GM12878 (cell line): Measurements from ENCODE around the gene ATG9A. TPM values are rescaled to one million over a fixed set of nuclear protein-coding genes. Genes with fewer than 3 reads are reported as not detected.

Experiments used
- BACH1 ChIP-seq: fragments of 450-650 bp; IDR thresholded peaks from 2 replicates; pipeline ENCODE4 v1.6.1; 2017; ENCODE audit warnings: mild to moderate bottlenecking, borderline replicate concordance
- BCL11A ChIP-seq: IDR thresholded peaks from 2 replicates; pipeline ENCODE4 v1.6.1; 2011; ENCODE audit warnings: low read depth, low read length
- BMI1 ChIP-seq: fragments of 450-650 bp; IDR thresholded peaks from 2 replicates; pipeline ENCODE4 v1.6.1; 2016; ENCODE audit warnings: mild to moderate bottlenecking, moderate library complexity, borderline replicate concordance
- BRCA1 ChIP-seq: IDR thresholded peaks from 2 replicates; pipeline ENCODE4 v1.6.1; 2011; ENCODE audit warnings: low read depth, low read length, improper control_type of control experiment
- CBX3 ChIP-seq: fragments of 200-600 bp; sonication (generic); IDR thresholded peaks from 2 replicates; pipeline ENCODE4 v1.6.1; 2016; ENCODE audit warnings: low read depth, borderline replicate concordance
- CTCF ChIP-seq, 3 experiments: IDR thresholded peaks in 2 of 3; conservative IDR thresholded peaks in 1 of 3; 2 replicates each; pipeline ENCODE4 v1.5.1; 2011; ENCODE audit warnings: low read depth in 3 of 3, low read length in 3 of 3, mild to moderate bottlenecking in 3 of 3, control low read depth in 2 of 3, moderate library complexity in 2 of 3, inconsistent platforms in 1 of 3, mixed read lengths in 1 of 3; ENCODE audit not compliant: control insufficient read depth in 2 of 3, insufficient read depth in 1 of 3; ENCODE audit errors: extremely low read depth in 1 of 3
- E2F8 ChIP-seq: fragments of 450-650 bp; IDR thresholded peaks from 2 replicates; pipeline ENCODE4 v1.6.1; 2018; ENCODE audit warnings: mild to moderate bottlenecking, low read depth, moderate library complexity; ENCODE audit not compliant: partially characterized antibody
- FOS ChIP-seq: IDR thresholded peaks from 3 replicates; pipeline ENCODE4 v1.6.1; 2011; ENCODE audit warnings: borderline replicate concordance; ENCODE audit not compliant: insufficient read length; ENCODE audit errors: extremely low read depth
- HDGF ChIP-seq: fragments of 450-650 bp; IDR thresholded peaks from 2 replicates; pipeline ENCODE4 v1.6.1; 2016; ENCODE audit warnings: antibody characterized with exemption
- MEF2A ChIP-seq: IDR thresholded peaks from 2 replicates; pipeline ENCODE4 v1.6.1; 2011; ENCODE audit warnings: low read depth, mild to moderate bottlenecking, low read length, moderate library complexity; ENCODE audit not compliant: insufficient read depth
- MYC ChIP-seq: IDR thresholded peaks from 2 replicates; pipeline ENCODE4 v1.6.1; 2011; ENCODE audit warnings: mild to moderate bottlenecking, low read length, moderate library complexity, inconsistent platforms; ENCODE audit not compliant: insufficient read depth, insufficient replicate concordance, insufficient read length, severe bottlenecking
- NFYB ChIP-seq: IDR thresholded peaks from 2 replicates; pipeline ENCODE4 v1.6.1; 2011; ENCODE audit warnings: low read depth, mild to moderate bottlenecking, low read length, improper control_type of control experiment, moderate library complexity; ENCODE audit not compliant: insufficient read depth
- NRF1 ChIP-seq: conservative IDR thresholded peaks from 2 replicates; pipeline ENCODE4 v1.6.1; 2011; ENCODE audit warnings: mild to moderate bottlenecking, low read depth, low read length, improper control_type of control experiment
- RCOR1 ChIP-seq: conservative IDR thresholded peaks from 2 replicates; pipeline ENCODE4 v1.6.1; 2012; ENCODE audit warnings: low read depth, low read length, improper control_type of control experiment
- SMC3 ChIP-seq: IDR thresholded peaks from 2 replicates; pipeline ENCODE4 v1.6.1; 2011; ENCODE audit warnings: low read length, improper control_type of control experiment, borderline replicate concordance
- SREBF1 ChIP-seq: IDR thresholded peaks from 2 replicates; pipeline ENCODE4 v1.6.1; 2012; ENCODE audit warnings: mild to moderate bottlenecking, low read length
- TARDBP ChIP-seq: IDR thresholded peaks from 2 replicates; pipeline ENCODE4 v1.6.1; 2016; ENCODE audit warnings: borderline replicate concordance
- ZNF274 ChIP-seq: IDR thresholded peaks from one replicate; pipeline ENCODE4 v1.8.0; 2011; ENCODE audit not compliant: insufficient read length, insufficient read depth
- polyA plus RNA-seq, 11 experiments: library from polyadenylated mRNA; depleted of rRNA in 4 of 11; unstranded in 6 of 11; stranded (reverse) in 5 of 11; fragments of >200 nt; fragmentation: Nextera tagmentation in 4 of 11; fragmentation: Illumina TruSeq in 1 of 11; extraction: Ambion mirVana in 4 of 11; extraction: Trizol in 1 of 11; gene quantifications; 1 replicate in 1 of 11; 2 replicates in 10 of 11; pipeline versions ENCODE4 v1.2.1 to v1.2.3, GENCODE V29; 2011 to 2016; ENCODE audit warnings: inconsistent platforms in 2 of 11, missing spikeins in 2 of 11, low read depth in 1 of 11
- total RNA-seq, 4 experiments: library from RNA; depleted of rRNA in 3 of 4; stranded (reverse); fragments of >200 nt in 3 of 4; fragmentation: Illumina TruSeq in 1 of 4; extraction: Trizol in 1 of 4; gene quantifications; 2 replicates each; pipeline versions ENCODE4 v1.2.1 to v1.2.3, GENCODE V29; 2013 to 2021
- TF ChIP-seq, protein P1 (sequence below): fragments of 450-650 bp; IDR thresholded peaks from 2 replicates; pipeline ENCODE4 v1.6.1; 2017; ENCODE audit warnings: mild to moderate bottlenecking, moderate library complexity
- TF ChIP-seq, protein P2 (sequence below): IDR thresholded peaks from 2 replicates; pipeline ENCODE4 v1.6.1; 2011; ENCODE audit warnings: borderline replicate concordance, low read depth, mild to moderate bottlenecking, moderate library complexity, mixed read lengths, low read length; ENCODE audit not compliant: insufficient read depth; ENCODE audit errors: extremely low read length

ATG9A gene
- total and polyA plus RNA-seq, 10 of the 15 experiments (the other 5 are each of a cell fraction or from before 2014, with no cell fraction given): 0.16 to 37.5 (median 14.6) TPM; not detected in 1

GRCh38 chr2:219229305-219230058, at the start of gene ATG9A, which contains the start of gene ANKZF1 (continued):
- TF ChIP-seq, protein P1, sequence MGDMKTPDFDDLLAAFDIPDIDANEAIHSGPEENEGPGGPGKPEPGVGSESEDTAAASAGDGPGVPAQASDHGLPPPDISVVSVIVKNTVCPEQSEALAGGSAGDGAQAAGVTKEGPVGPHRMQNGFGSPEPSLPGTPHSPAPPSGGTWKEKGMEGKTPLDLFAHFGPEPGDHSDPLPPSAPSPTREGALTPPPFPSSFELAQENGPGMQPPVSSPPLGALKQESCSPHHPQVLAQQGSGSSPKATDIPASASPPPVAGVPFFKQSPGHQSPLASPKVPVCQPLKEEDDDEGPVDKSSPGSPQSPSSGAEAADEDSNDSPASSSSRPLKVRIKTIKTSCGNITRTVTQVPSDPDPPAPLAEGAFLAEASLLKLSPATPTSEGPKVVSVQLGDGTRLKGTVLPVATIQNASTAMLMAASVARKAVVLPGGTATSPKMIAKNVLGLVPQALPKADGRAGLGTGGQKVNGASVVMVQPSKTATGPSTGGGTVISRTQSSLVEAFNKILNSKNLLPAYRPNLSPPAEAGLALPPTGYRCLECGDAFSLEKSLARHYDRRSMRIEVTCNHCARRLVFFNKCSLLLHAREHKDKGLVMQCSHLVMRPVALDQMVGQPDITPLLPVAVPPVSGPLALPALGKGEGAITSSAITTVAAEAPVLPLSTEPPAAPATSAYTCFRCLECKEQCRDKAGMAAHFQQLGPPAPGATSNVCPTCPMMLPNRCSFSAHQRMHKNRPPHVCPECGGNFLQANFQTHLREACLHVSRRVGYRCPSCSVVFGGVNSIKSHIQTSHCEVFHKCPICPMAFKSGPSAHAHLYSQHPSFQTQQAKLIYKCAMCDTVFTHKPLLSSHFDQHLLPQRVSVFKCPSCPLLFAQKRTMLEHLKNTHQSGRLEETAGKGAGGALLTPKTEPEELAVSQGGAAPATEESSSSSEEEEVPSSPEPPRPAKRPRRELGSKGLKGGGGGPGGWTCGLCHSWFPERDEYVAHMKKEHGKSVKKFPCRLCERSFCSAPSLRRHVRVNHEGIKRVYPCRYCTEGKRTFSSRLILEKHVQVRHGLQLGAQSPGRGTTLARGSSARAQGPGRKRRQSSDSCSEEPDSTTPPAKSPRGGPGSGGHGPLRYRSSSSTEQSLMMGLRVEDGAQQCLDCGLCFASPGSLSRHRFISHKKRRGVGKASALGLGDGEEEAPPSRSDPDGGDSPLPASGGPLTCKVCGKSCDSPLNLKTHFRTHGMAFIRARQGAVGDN: no peak
- TF ChIP-seq MEF2A (no peak), E2F8 (no peak), TARDBP (peak; percentile 46; the same call in 1 of the 2 replicates), MYC (peak; percentile 41), SMC3 (no peak), BMI1 (no peak), BCL11A (0 out of 2 replicates have a peak, but pooled peaks have one; percentile 13), NRF1 (0 out of 2 replicates have a peak, but pooled peaks have one; percentile 12), HDGF (no peak; the same call in 1 of the 2 replicates), CBX3 (no peak), CTCF (IDR thresholded peaks at IDR 0.05 in 2 of 3, conservative IDR thresholded peaks at IDR 0.05 in 1 of 3; ENCODE audit: control insufficient read depth in 2 of 3, extremely low read depth in 1 of 3, insufficient read depth in 1 of 3, low read depth in 3 of 3, low read length in 3 of 3) (no peak), FOS (peak; percentile 85), SREBF1 (no peak), ZNF274 (no peak), BACH1 (no peak; the same call in 1 of the 2 replicates), NFYB (peak; percentile 98), RCOR1 (no peak), BRCA1 (no peak)
- TF ChIP-seq, protein P2, sequence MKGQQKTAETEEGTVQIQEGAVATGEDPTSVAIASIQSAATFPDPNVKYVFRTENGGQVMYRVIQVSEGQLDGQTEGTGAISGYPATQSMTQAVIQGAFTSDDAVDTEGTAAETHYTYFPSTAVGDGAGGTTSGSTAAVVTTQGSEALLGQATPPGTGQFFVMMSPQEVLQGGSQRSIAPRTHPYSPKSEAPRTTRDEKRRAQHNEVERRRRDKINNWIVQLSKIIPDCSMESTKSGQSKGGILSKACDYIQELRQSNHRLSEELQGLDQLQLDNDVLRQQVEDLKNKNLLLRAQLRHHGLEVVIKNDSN: no peak
